GM23338 (cell line): ENCODE measurements around the gene DTX1. TPM values are rescaled to one million over a fixed set of nuclear protein-coding genes. Genes with fewer than 3 reads are reported as not detected.

Source experiments
- ATAC-seq: fragments of 200-7000 bp; cut with Tn5 transposase; 3 replicates; pipeline ENCODE4 v1.9.1; 2020
- DNase-seq: peaks from one replicate; pipeline ENCODE4 v3.0.0-alpha.2; 2015; ENCODE audit warnings: low spot score
- H2AFZ ChIP-seq: fragments of 200-600 bp; sonication (generic); 2 replicates; pipeline ENCODE4 v1.8.0; 2016; ENCODE audit warnings: antibody characterized with exemption, mild to moderate bottlenecking, moderate library complexity
- H3F3A ChIP-seq: fragments of 200-600 bp; sonication (generic); replicated peaks from 2 replicates; pipeline ENCODE4 v1.8.0; 2017; ENCODE audit warnings: antibody characterized with exemption, mixed run types, low read depth
- H3K27ac ChIP-seq: fragments of 200-600 bp; sonication (generic); 2 replicates; pipeline ENCODE4 v1.6.1; 2016; ENCODE audit warnings: low read depth
- H3K27me3 ChIP-seq: fragments of 200-600 bp; sonication (generic); 2 replicates; pipeline ENCODE4 v1.8.0; 2016; ENCODE audit warnings: mild to moderate bottlenecking, mixed run types, moderate library complexity; ENCODE audit not compliant: insufficient read depth
- H3K36me3 ChIP-seq: fragments of 200-600 bp; sonication (generic); 2 replicates; pipeline ENCODE4 v1.8.0; 2016; ENCODE audit warnings: mild to moderate bottlenecking; ENCODE audit not compliant: insufficient read depth
- H3K4me1 ChIP-seq: fragments of 200-600 bp; sonication (generic); 2 replicates; pipeline ENCODE4 v1.8.0; 2016; ENCODE audit warnings: mild to moderate bottlenecking, moderate library complexity; ENCODE audit not compliant: insufficient read depth
- H3K4me2 ChIP-seq: fragments of 200-600 bp; sonication (generic); 2 replicates; pipeline ENCODE4 v1.7.1; 2017; ENCODE audit warnings: mixed run types
- H3K4me3 ChIP-seq: fragments of 200-600 bp; sonication (generic); 2 replicates; pipeline ENCODE4 v1.6.1; 2016; ENCODE audit warnings: mixed run types
- H3K79me2 ChIP-seq: fragments of 200-600 bp; sonication (generic); replicated peaks from 2 replicates; pipeline ENCODE4 v1.8.0; 2017; ENCODE audit warnings: mild to moderate bottlenecking; ENCODE audit not compliant: insufficient read depth
- H3K9me2 ChIP-seq: fragments of 200-600 bp; sonication (generic); 2 replicates; pipeline ENCODE4 v1.8.0; 2017; ENCODE audit not compliant: insufficient read depth
- H4K20me1 ChIP-seq: fragments of 200-600 bp; sonication (generic); replicated peaks from 2 replicates; pipeline ENCODE4 v1.8.0; 2017; ENCODE audit warnings: mild to moderate bottlenecking; ENCODE audit not compliant: insufficient read depth
- H3K27ac Mint-ChIP-seq: 2 replicates; pipeline ENCODE4 v1.8.0; 2020; ENCODE audit warnings: inconsistent platforms, mild to moderate bottlenecking, moderate library complexity, mixed read lengths
- H3K27me3 Mint-ChIP-seq: 3 replicates; pipeline ENCODE4 v1.8.0; 2022; ENCODE audit warnings: low read depth, mild to moderate bottlenecking, moderate library complexity, mixed read lengths, inconsistent platforms; ENCODE audit not compliant: insufficient read depth, poor library complexity
- H3K36me3 Mint-ChIP-seq: 3 replicates; pipeline ENCODE4 v1.8.0; 2021; ENCODE audit warnings: low read depth, mild to moderate bottlenecking, inconsistent platforms, moderate library complexity, mixed read lengths
- H3K4me1 Mint-ChIP-seq: 3 replicates; pipeline ENCODE4 v1.8.0; 2020; ENCODE audit warnings: mild to moderate bottlenecking, inconsistent platforms, mixed read lengths
- H3K4me3 Mint-ChIP-seq: 3 replicates; pipeline ENCODE4 v1.8.0; 2021; ENCODE audit warnings: moderate library complexity, mild to moderate bottlenecking, inconsistent platforms, mixed read lengths
- H3K9me3 Mint-ChIP-seq: 3 replicates; pipeline ENCODE4 v1.8.0; 2020; ENCODE audit warnings: moderate library complexity, mild to moderate bottlenecking, inconsistent platforms, mixed read lengths
- CREB1 ChIP-seq: fragments of 250-450 bp; sonication (Bioruptor Pico); IDR thresholded peaks from 2 replicates; pipeline ENCODE4 v1.5.0; 2020; ENCODE audit warnings: low read depth, mild to moderate bottlenecking, moderate library complexity
- JUNB ChIP-seq: IDR thresholded peaks from one replicate; pipeline ENCODE4 v1.6.1; 2016; ENCODE audit warnings: antibody characterized with exemption; ENCODE audit not compliant: unreplicated experiment
- NANOG ChIP-seq: IDR thresholded peaks from 2 replicates; pipeline ENCODE4 v1.6.1; 2016; ENCODE audit warnings: antibody characterized with exemption, borderline replicate concordance
- POLR2AphosphoS5 ChIP-seq: IDR thresholded peaks from 2 replicates; pipeline ENCODE4 v1.6.1; 2016; ENCODE audit warnings: antibody characterized with exemption, low read depth
- STAT1 ChIP-seq: IDR thresholded peaks from one replicate; pipeline ENCODE4 v1.6.1; 2016; ENCODE audit warnings: antibody characterized with exemption; ENCODE audit not compliant: unreplicated experiment
- ZNF114 ChIP-seq: fragments of 250-450 bp; sonication (Bioruptor Pico); IDR thresholded peaks from 2 replicates; pipeline ENCODE4 v1.5.0; 2020; ENCODE audit warnings: mild to moderate bottlenecking, moderate library complexity
- ZNF331 ChIP-seq: fragments of 250-450 bp; sonication (Bioruptor Pico); IDR thresholded peaks from 2 replicates; pipeline ENCODE4 v1.5.0; 2020; ENCODE audit warnings: low read depth, mild to moderate bottlenecking, moderate library complexity
- polyA plus RNA-seq: library from polyadenylated mRNA; unstranded; fragments of >200 nt; fragmentation: Nextera tagmentation; extraction: Ambion mirVana; gene quantifications from 2 replicates; pipeline ENCODE4 v1.2.1, GENCODE V29; 2016
- total RNA-seq: library from RNA; depleted of rRNA; stranded (reverse); fragments of >200 nt; shearing (Covaris generic); gene quantifications from 2 replicates; pipeline ENCODE4 v1.2.3, GENCODE V29; 2014
- TF ChIP-seq, protein P1 (sequence below): fragments of 250-450 bp; sonication (Bioruptor Pico); IDR thresholded peaks from 2 replicates; pipeline ENCODE4 v1.5.0; 2020; ENCODE audit warnings: mild to moderate bottlenecking, moderate library complexity
- TF ChIP-seq, protein P2 (sequence below), 2 experiments: fragments of 200-600 bp in 1 of 2; sonication (generic) in 1 of 2; conservative IDR thresholded peaks; 2 replicates each; pipeline versions ENCODE4 v1.5.1 to v1.6.1; 2016 to 2017; ENCODE audit warnings: antibody characterized with exemption in 2 of 2, low read depth in 2 of 2, mild to moderate bottlenecking in 2 of 2, moderate library complexity in 1 of 2

DTX1 gene
- total and polyA plus RNA-seq, 2 experiments from 2014 or later: 1.6 to 9.0 TPM

DNA sequence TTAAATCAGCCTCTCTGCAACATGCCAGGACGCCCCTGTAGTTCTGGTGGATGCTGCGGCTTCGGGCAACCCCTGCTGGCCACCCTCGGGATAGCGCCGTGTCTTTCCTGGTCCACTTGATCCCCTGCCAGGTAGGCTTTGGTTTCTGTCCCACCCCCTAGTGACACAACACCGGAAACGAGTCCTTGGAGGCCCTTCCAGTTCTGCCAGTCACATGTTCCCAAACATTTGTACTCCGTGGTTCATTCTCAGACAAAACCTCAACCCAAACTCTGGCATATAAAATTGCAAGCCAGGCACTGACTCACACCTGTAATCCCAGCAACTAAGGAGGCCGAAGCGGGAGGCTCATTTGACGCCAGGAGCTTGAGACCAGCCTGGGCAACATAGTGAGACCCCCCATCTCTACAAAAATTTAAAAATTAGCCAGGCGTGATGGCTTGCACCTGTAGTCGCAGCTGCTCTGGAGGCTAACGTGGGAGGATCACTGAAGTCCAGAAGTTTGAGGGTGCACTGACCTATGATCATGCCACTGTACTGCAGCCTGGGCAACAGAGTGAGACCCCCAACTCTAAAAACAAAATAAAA, 42.0 kb downstream of the DTX1 start:
- Histone ChIP-seq H3K27ac (no peak overlapping the region), H3K9me2 (no peaks in the 10 kb centered on the region), H3K27me3 (no peaks in the 10 kb centered on the region), H3K4me1 (peaks cover 5% of the 10 kb centered on the region), H2AFZ (no peak overlapping the region), H3K79me2 (no peaks in the 10 kb centered on the region), H3K4me3 (no peak overlapping the region), H3F3A (no peaks in the 10 kb centered on the region), H3K4me2 (no peak overlapping the region), H4K20me1 (no peaks in the 10 kb centered on the region), H3K36me3 (no peaks in the 10 kb centered on the region)
- Mint-ChIP-seq H3K27ac (peak overlapping the region; percentile 91), H3K9me3 (peaks cover 2% of the 10 kb centered on the region; the same call in 1 of the 3 replicates), H3K4me1 (peaks cover 12% of the 10 kb centered on the region), H3K4me3 (no peak overlapping the region), H3K36me3 (peaks cover 3% of the 10 kb centered on the region), H3K27me3 (peaks cover 21% of the 10 kb centered on the region)
- TF ChIP-seq ZNF114 (CRISPR knock-in tag) (no peak), STAT1 (no peak), CREB1 (CRISPR knock-in tag) (0 out of 2 replicates have a peak, but pooled peaks have one; percentile 10), JUNB (no peak), POLR2AphosphoS5 (0 out of 2 replicates have a peak, but pooled peaks have one; percentile 10), ZNF331 (CRISPR knock-in tag) (no peak), NANOG (no peak)
- TF ChIP-seq, protein P1, sequence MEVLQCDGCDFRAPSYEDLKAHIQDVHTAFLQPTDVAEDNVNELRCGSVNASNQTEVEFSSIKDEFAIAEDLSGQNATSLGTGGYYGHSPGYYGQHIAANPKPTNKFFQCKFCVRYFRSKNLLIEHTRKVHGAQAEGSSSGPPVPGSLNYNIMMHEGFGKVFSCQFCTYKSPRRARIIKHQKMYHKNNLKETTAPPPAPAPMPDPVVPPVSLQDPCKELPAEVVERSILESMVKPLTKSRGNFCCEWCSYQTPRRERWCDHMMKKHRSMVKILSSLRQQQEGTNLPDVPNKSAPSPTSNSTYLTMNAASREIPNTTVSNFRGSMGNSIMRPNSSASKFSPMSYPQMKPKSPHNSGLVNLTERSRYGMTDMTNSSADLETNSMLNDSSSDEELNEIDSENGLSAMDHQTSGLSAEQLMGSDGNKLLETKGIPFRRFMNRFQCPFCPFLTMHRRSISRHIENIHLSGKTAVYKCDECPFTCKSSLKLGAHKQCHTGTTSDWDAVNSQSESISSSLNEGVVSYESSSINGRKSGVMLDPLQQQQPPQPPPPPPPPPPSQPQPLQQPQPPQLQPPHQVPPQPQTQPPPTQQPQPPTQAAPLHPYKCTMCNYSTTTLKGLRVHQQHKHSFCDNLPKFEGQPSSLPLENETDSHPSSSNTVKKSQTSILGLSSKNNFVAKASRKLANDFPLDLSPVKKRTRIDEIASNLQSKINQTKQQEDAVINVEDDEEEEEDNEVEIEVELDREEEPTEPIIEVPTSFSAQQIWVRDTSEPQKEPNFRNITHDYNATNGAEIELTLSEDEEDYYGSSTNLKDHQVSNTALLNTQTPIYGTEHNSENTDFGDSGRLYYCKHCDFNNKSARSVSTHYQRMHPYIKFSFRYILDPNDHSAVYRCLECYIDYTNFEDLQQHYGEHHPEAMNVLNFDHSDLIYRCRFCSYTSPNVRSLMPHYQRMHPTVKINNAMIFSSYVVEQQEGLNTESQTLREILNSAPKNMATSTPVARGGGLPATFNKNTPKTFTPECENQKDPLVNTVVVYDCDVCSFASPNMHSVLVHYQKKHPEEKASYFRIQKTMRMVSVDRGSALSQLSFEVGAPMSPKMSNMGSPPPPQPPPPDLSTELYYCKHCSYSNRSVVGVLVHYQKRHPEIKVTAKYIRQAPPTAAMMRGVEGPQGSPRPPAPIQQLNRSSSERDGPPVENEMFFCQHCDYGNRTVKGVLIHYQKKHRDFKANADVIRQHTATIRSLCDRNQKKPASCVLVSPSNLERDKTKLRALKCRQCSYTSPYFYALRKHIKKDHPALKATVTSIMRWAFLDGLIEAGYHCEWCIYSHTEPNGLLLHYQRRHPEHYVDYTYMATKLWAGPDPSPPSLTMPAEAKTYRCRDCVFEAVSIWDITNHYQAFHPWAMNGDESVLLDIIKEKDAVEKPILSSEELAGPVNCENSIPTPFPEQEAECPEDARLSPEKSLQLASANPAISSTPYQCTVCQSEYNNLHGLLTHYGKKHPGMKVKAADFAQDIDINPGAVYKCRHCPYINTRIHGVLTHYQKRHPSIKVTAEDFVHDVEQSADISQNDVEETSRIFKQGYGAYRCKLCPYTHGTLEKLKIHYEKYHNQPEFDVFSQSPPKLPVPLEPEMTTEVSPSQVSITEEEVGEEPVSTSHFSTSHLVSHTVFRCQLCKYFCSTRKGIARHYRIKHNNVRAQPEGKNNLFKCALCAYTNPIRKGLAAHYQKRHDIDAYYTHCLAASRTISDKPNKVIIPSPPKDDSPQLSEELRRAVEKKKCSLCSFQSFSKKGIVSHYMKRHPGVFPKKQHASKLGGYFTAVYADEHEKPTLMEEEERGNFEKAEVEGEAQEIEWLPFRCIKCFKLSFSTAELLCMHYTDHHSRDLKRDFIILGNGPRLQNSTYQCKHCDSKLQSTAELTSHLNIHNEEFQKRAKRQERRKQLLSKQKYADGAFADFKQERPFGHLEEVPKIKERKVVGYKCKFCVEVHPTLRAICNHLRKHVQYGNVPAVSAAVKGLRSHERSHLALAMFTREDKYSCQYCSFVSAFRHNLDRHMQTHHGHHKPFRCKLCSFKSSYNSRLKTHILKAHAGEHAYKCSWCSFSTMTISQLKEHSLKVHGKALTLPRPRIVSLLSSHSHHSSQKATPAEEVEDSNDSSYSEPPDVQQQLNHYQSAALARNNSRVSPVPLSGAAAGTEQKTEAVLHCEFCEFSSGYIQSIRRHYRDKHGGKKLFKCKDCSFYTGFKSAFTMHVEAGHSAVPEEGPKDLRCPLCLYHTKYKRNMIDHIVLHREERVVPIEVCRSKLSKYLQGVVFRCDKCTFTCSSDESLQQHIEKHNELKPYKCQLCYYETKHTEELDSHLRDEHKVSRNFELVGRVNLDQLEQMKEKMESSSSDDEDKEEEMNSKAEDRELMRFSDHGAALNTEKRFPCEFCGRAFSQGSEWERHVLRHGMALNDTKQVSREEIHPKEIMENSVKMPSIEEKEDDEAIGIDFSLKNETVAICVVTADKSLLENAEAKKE (CRISPR knock-in tag): no peak
- TF ChIP-seq, protein P2, sequence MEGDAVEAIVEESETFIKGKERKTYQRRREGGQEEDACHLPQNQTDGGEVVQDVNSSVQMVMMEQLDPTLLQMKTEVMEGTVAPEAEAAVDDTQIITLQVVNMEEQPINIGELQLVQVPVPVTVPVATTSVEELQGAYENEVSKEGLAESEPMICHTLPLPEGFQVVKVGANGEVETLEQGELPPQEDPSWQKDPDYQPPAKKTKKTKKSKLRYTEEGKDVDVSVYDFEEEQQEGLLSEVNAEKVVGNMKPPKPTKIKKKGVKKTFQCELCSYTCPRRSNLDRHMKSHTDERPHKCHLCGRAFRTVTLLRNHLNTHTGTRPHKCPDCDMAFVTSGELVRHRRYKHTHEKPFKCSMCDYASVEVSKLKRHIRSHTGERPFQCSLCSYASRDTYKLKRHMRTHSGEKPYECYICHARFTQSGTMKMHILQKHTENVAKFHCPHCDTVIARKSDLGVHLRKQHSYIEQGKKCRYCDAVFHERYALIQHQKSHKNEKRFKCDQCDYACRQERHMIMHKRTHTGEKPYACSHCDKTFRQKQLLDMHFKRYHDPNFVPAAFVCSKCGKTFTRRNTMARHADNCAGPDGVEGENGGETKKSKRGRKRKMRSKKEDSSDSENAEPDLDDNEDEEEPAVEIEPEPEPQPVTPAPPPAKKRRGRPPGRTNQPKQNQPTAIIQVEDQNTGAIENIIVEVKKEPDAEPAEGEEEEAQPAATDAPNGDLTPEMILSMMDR (conservative IDR thresholded peaks at IDR 0.05; ENCODE audit: low read depth in 2 of 2): peak; percentile 76 to 95
- ATAC-seq: peak; percentile 84
- DNase-seq: peak; percentile 95
